GM11168 (cell line): ENCODE results near the gene SMARCAL1.
"Not testable (repeated sequence)": the region's sequence is repeated elsewhere in the genome, so short reads cannot be mapped to it uniquely, and the experiment has no call there.

Experiments
- in situ Hi-C: fragments of 300-500 bp; cut with MboI; formaldehyde crosslinking; loops from one replicate; pipeline ENCODE4 v1.12.0; 2022; ENCODE audit warnings: low sequenced_read_pairs; ENCODE audit not compliant: unreplicated experiment

The SMARCAL1 gene

DNA sequence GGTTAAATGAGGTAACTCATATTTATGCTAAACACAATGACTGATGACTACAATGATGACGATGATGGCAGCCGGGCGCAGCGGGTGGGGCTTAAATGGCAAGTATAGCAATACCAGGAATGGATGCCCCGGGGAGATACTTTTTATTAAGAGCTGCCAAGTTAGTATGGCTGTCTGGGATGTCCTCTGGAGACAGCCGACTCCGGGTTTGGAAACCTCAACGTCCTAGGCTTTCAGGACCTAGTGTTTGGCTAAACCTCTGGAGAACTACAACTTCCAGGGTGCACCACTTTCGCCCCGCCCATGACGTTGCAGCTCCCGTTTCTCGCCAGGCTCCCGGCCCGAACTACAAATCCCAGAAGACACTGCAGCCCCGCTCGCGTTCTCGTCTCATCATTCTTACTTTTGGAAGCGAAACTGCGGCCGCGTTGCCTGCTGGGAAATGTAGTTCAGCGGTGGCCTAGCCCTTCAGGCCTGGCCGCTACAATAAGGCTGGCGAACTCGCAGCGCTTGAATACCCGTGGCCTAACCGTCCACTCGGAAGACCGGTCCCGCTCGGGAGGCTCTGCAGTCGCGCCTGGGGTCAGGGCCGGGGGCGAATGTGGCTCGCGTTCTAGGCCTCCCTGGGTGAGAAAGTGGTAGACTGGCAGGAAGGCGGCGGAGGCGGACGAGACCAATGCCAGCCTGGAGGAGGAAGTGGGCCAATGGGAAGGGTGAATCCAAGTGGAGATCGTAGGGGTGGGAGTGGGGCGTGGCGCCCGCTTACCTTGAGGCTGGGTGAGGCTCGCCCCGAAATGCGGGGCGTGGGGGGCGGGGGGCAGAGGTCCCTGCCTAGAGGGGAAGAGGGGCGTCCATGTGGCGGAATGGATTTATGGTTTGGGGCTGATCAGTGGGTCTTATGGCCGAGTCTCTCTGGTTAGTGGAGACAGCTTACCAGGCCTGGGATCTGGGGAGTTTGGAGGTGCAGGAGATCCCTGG, at the start of gene SMARCAL1:
Gene SMARCAL1 (plus strand): TSS at position 463 of the 978 bp plus-strand sequence. CDS start 2,221 bp downstream, outside the sequence.
- in situ Hi-C loops: no loop called here

DNA sequence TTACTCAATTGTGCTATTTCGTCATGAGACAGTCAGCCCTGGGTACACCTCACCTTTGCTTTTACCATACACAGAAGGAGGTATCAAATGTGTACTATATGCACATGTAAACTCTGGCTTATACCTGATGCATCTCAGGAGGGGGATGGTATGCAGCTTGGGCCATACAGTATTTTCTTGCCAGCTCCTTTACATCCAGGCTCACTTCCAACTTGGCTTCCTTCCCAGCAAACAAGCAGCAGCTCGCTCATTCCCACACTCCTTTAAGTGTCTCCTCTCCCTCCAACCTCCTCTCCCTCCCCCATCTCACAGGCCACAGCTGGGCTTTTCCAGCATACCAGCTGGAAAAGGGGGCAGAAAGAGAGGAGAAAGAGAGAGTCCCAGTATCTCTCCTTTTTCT, 49.6 kb upstream of the SMARCAL1 start:
- in situ Hi-C loops: no loop called here

DNA sequence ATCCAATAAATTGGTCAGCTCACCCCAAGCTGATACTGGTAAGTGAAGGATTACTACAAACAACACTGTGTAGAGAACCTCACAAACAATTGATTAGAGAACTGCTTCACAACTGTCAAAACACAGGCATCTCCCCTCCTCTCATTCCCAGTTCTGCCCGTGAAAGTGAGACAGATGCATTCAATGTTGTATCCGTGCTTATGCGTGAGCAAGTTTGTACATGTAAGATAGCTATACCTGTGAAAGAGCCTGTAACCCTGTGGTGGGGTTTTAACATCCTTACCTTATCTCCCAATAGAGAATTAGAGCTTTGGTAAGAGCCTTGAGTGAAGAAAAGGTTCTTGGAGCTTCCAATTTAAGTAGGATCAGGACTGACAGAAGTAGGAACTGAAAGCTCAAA, 49.1 kb upstream of the SMARCAL1 start:
- in situ Hi-C loops: no loop called here

DNA sequence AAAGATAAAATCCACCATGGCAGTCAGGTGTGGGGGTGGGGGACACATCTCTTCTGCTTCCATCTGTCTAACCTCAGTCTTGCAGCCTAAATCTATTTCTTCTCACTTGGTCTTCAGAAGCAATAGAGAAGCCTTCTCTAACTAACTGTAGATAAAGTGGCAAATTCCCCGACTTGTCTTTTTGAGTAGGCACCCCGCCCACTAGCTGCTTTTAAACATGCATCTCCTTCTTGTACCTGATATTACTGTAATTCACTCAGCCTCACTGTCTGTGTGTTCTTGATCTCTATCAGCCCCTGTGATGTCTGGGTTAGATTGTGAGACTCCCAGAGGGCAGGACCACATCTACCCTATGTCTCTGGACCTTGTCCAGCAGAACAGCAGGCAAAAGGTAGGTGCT, 46.8 kb upstream of the SMARCAL1 start:
- in situ Hi-C loops: no loop called here

DNA sequence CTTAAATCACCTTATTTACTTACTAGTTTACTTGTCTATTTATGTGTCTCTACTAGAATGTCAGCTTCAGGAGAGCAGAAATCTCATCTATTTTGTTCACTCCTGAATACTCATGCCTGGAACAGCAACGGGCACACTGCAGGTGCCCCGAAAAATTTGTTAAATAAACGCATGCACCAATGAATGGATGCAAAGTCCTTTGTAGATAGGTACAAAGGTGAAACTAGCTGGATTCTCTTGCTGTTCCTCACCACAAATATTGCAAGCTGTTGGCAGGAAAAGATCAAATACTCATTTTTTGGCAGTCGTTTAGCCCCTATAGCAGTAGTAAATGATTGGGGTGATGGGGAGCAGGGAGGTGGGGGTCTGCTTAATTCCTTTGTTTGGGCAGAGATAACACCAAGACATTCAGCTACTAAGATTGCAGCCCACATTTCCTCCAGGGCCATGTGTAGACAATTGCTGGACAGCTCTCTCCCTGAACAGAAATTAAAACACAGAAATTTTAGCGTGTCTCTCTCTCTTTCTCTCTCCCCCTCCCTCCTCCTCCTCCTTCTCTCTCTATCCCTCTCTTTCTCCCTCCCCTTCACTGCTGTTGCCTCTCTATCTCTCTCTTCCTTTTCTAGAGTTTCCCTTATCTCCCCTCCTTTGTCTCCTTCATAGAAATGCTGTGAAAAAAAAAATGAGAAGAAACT, 45.4 kb upstream of the SMARCAL1 start:
- in situ Hi-C loops: no loop called here

DNA sequence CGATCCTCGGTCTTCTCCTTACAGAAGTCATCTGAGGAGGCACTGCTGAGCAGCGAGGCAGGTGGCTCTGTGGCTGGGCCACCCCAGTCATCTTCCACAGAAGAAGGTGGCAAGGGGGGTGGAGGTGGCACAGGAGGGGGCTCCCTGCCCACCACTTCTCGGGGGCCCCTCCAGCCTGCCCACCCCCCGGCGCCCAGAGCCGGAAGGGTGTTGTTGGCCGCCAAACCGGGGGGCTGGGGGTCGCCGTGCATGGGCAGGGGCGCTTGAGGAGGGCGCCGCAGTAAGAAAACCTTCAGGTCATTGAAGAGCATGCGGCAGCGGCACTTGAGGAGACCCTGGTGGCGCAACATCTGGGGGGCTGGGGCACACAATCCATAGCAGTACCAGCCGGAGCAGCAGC, 42.5 kb upstream of the SMARCAL1 start:
- in situ Hi-C loops: no loop called here

DNA sequence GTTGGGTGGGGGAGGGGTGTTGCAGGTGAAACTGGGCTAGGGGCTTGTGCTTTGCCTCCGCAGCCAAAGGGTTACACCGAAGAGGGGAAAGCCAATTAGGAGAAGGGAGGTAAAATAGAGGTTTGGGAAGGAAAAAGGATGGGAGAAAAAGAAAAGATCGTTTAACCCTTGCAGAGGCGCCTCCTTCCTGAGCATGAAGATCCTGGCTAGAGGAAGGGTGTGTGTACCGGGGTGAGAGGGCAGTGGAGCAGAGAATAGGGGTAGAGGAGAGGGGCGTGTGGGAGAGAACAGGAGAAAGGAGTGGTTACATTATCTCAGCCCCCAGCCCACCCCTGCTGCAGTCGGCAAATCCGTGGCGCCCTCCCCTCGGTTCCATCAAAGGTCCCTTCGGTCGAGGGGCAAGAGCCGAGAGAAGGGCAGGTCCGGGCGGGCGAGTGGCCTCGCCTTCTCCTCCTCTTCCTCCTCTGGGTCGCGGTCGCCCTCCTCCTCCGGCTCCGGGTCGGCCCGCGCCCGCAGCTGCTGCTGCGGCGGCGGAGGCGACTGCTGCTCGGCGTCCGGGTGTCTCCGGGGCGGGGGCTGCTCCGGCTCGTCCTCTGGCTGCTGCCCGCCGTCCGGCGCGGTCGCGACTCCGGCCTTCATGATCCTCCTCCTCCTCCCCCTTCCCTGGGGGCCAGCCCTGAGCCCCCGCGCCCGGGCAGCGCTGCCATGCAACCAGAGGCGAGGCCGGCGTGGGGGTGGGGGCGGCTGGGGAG, 41.1 kb upstream of the SMARCAL1 start:
- in situ Hi-C loops: no loop called here

DNA sequence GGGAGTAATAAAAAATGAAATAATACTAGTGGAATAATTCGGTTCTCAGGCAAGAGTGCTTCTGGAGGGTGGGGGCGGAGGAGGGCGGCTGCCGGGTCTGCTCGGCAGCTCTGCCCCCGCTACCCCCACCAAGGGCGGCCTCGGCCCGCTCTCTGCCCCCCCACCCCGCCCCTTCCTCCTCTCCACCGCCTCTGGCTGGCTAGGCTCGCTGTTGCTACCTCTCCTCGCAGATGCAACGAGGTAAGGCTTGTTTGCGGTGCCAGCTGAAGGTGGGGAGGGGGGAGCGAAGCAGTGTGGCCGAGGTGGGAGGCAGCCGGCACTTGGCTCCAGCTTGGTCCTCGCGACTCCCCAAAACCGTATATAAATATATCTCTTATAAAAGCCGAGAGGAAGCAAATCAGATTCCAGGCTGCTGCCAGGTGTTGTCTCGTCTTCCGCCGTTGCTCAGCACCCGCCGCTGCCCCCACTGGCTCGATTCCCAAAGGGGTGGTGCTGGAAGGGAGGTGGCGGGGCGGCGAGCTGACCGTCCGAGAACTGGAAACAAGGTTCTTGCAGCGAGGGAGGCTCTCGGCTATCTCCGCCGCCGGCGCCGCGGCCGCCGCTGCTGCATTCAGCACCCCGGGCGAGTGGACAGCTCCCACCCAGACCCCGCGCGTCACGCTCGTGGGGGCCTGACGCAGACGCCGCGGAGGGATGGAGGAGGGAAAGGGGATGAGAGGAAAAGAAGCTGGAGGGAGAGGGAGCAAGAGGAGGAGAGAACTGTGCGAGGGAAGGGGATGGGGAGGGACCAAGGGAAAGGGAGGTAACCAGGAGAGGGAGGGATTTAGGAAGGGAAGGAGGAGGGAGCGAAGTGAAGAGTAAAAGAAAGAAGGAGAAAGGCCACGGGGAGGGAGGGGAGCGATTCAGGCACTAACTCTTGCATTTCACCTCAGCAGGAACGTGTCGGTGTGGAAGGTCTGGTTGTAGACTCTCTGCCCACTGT, 40.3 kb upstream of the SMARCAL1 start, which contains the start of gene MARCHF4:
Gene MARCHF4 (minus strand): TSS at position 763 of the 982 bp plus-strand sequence. CDS start 2,223 bp downstream, outside the sequence.
- in situ Hi-C loops: no loop called here

DNA sequence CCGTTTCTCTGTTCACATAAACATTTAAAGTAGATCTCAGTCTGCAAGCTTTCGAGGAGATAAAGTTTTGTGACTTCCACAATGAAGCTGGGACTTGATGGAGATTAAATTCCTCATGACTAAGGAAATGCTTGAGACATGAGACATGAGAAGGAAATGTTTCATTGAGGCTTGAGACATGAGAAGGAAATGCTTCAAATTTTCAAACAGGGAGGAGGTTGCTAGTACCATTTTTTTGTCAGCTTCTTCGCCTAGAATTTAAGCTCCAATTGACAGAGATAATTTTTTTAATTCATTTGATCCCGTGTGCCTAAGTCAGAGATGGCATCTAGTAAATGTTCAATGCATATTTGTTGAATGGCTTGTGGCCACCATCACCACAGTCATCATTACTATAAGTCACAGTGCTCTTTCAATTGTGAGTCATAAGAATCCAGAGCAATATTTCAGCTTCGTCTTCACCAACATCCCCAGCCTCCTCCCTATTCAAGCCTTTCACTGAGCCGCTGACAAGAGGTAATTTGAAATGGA, 39.5 kb upstream of the SMARCAL1 start:
- in situ Hi-C loops: no loop called here

DNA sequence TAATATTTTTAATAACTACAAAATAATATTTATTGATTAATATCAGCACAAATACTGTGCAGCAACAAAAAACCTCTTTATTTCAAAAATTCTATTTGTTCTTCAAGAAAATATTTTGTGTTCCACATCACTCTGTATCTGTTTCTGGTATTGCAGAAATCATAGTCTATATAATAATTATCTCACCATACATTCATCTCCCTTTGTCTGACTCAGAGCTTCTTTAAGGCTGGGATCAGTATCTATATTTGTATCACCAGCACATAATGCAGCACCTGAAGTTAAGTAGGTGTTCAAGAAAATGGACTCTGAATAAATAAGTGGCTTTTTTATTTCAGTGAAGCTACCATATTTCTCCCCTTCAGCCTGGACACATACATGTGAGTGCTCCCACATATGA, 38.4 kb upstream of the SMARCAL1 start:
- in situ Hi-C loops: no loop called here

DNA sequence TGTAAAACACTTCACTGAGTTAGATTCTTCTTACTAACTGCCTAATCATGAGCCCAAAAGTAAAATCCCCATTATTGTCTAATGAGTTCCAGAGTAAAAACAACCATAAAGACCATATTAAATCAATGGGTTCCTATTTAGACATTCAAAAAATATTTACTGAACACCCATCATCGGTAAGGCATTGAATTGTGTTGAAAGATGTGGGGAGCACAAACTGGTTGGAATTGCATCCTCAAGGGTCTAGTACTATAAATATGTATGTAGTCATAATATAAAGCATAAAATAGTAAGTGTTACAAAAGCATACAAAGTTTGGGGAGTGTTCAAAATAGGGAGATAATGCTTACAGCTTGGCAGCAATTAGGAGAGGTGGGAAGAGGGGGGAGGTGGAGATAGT, 37.0 kb upstream of the SMARCAL1 start:
- in situ Hi-C loops: no loop called here

DNA sequence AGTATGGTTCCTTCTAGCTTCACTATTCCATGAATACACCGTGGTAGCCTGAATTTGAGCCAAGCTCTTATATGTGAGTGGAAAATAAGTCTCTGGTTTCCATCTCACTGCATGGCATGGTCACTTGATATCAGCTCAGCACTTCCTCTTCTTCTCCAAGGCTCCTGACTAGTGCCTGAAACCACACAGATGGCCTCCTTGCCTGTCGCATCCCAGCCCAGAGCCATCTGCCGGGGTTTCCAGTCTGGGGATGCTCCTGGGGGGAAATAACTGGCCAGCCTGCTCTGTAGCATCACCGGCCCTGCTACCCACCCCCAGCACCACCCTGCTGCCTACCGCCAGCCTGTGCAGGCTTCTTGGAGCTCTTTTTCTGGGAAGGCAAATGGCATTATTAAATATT, 32.3 kb upstream of the SMARCAL1 start:
- in situ Hi-C loops: no loop called here

DNA sequence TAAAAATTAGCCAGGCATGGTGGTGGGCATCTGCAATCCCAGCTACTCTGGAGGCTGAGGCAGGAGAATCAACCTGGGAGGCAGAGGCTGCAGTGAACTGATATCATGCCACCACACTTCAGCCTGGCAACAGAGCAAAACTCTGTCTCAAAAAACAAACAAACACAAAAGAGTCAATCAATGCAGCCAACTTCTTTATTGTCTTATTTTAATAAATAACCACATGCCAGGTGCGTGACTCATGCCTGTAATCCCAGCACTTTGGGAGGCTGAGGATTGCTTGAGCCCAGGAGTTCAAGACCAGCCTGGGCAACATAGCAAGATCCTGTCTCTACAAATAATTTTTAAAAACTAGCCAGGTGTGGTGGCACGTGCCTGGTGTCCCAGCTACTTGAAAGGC, 27.9 kb upstream of the SMARCAL1 start:
- in situ Hi-C loops: not testable (repeated sequence)

DNA sequence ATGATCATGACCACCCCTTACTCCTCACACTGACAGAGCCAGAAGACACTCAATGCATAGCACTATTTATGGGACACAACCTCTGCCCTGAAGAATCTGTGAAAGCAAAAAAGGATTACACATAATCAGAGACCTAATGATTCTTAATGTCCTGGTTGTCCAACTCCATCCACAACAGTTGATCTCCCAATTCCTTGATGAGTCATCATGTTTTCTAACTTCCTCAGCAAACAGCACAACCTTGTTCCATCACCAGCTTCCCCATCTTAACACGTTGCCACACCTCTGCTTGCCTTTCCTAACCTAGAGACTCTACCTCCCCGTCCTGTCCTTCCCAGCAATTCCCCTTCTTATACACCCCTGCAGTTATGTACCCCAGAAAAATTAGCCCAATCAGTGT, 26.8 kb upstream of the SMARCAL1 start:
- in situ Hi-C loops: no loop called here

DNA sequence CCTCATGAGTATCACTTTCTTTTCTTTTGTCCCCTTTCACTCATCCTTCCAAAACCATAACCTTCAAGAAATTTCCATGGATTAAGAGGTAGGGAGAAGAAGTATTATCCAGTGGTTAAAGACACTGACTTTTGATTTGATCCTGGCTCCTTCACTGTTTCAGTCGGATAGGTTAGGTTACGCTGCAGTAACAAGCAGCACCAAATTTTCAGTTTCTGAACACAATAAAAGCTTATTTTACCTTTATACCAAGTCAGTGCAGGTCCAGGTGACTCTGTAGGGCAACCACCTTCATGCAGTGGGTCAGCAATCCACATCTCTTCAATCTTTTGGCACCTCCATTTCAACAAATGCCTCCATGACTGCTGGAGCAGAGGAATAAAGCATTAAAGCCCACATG, 25.0 kb upstream of the SMARCAL1 start:
- in situ Hi-C loops: no loop called here

DNA sequence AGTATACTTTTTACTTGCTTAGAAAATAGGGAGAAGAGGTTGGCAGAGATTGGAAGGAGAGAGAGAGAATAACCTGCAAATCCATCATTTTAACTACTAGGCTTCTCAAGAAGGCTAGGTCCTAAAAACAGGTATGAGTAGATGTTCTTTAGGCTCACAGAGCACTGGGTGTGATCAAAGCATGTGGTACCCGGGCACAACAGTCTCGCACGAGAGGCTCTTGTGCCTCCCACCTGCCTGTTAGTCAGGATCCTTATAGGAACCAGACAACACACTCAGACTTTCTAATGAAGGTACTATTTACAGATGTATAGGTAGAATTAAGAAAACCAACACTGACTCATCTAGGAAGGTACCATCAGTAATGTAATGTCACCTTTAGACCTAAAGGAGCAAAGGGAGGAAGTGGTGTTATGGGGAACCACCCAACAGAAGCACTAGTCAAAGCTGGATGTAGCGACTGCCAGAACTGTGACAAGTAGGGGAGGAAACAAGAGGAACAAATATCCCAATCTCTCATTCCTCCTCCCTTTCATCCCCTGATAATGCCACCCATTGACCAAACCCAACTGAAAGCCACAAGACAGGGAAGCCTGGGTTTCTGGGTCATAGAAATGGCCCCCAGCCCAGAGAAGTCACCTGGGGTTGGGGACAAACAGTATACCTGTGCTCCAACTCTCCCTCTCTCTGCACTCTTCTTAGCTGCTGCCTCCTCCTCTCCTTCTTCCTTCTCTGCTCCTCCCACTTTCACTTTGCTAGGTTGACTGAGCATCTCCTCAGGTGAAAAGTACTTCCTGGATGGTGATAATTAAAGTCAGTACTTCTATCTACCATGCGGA, 24.0 kb upstream of the SMARCAL1 start:
- in situ Hi-C loops: no loop called here

DNA sequence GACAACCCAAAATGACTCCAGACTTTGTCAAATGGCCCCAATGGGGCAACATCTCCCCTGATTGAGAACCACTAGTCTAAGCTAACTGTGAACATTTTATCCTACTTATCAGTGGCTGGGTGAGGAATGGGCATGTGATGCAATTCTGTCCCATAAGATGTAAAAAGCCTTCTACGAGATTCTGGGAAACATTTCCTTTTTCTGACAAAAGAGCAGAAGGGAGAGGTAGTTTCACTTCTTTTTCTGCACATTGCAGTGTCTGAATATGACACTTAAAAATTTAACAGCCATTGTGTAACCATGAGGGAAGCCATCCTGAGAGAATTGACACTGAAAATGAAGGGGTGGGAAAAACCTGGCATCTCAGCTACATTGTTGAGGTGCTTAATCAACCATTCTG, 22.7 kb upstream of the SMARCAL1 start:
- in situ Hi-C loops: no loop called here

DNA sequence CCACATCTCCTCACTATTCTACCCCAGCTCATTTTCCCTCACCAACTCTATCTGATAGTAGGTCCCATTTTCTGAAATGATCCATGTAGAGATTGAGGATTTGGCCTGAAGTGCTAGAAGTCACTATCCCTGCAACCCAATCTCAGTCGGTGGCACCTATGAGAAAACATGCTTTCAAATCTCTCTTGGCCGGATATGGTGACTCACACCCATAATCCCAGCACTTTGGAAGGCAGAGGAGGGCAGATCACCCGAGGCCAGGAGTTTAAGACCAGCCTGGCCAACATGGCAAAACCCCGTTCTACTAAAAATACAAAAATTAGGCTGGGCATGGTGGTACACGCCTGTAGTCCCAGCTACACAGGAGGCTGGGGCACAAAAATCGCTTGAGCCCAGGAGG, 20.9 kb upstream of the SMARCAL1 start:
- in situ Hi-C loops: no loop called here
